Renal pelvis (tissue), 4 donors: Measurements from ENCODE around the gene EFCAB6. TPM values are rescaled to one million over a fixed set of nuclear protein-coding genes. Genes with fewer than 3 reads are reported as not detected.

Experiments
- DNase-seq: peaks from one replicate; pipeline ENCODE4 v3.0.0-alpha.2; 2013
- polyA plus RNA-seq, 3 donors: library from polyadenylated mRNA; unstranded; fragments of 120-200 nt; gene quantifications; one replicate each; pipeline ENCODE4 v1.2.1, GENCODE V29; 2013; ENCODE audit not compliant: insufficient read length in 3 of 3

EFCAB6 gene
- polyA plus RNA-seq, 3 donors: 4.3 to 6.0 (median 5.8) TPM

- no peak for DNase-seq
Measured at GRCh38 chr22:43481568-43482317, 330.4 kb downstream of the EFCAB6 start.

GRCh38 chr22:43479962-43480361 is 332.1 kb downstream of the EFCAB6 start:
- DNase-seq: no peak

- no peak for DNase-seq
Measured at GRCh38 chr22:43479301-43479950, 332.7 kb downstream of the EFCAB6 start.

Other genes starting within 250 kb of the EFCAB6 start
- 1 to 10 TPM; 2.8 to 5.4 (median 2.9) TPM for gene SULT4A1, start 50.2 kb upstream of the EFCAB6 start, polyA plus RNA-seq
- under 1 TPM; 0.04 to 0.24 (median 0.13) TPM for gene PNPLA5, start 79.7 kb upstream of the EFCAB6 start, polyA plus RNA-seq
- gene PNPLA3, start 111.5 kb upstream of the EFCAB6 start, polyA plus RNA-seq: 1 to 10 TPM; 1.8 to 2.9 (median 2.8) TPM
- 10 to 100 TPM; 63.0 to 69.3 (median 65.7) TPM for gene SAMM50, start 143.1 kb upstream of the EFCAB6 start, polyA plus RNA-seq
- 10 to 100 TPM; 20.6 to 22.0 (median 21.0) TPM for gene PARVB, start 212.0 kb upstream of the EFCAB6 start, polyA plus RNA-seq